ENCODE data around the gene MGME1.
A peak's percentile ranks its signal among the peaks of the same experiment; 100 is the strongest.

The MGME1 gene

DNA sequence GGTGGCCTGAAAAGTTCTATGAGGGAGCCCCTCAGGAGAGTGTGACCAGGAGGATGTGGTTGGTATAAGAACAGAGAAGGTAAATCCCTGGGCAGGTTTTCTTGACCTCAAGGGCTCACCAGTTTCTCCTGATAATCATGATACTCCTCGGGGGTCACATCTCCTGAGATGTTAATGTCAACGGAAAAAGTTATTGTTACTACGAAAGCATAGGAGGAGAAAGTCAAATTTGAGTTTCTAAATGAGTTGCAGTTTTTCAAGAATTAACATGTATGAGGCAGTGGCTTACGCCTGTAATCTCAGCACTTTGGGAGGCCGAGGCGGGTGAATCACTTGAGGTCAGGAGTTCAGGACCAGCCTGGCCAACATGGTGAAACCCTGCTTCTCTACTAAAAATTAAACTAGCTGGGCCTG lies 23.4 kb downstream of the MGME1 start:
- peak in 1 of 2 donors; percentile 43 for DNase-seq (ENCODE audit: low read depth in 2 of 2)

DNA sequence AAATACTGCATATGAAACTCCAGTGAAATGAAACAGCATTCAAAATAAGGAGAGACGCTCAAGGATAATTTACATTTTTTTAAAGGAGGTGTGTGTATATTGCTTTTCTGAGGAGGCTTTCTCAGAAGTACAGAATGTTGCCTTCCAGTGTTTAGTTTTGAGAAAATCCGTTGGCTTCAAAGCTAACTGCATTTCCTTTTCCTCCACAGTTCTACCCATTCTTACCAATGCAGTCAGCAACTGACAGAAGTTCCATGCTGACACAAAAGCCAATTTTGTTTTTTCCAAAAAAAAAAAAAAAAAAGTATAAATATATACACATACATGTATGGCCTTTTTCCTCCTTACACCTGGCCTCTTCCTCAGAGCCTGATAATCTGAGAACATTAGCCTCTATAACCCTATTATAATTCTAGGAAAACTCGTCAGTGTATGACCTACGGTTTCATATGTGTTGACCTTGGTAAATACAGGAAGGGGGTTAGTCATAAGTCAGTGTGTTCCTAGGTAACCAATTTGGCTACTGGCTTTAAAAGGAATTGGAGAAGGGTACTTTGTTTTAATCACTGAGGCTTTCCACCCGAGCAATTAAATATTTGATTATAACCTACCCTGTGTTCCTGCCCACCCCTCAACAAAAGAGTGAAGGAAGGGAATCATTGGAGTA lies 24.2 kb downstream of the MGME1 start:
- no peak for DNase-seq (ENCODE audit: low read depth in 2 of 2)

DNA sequence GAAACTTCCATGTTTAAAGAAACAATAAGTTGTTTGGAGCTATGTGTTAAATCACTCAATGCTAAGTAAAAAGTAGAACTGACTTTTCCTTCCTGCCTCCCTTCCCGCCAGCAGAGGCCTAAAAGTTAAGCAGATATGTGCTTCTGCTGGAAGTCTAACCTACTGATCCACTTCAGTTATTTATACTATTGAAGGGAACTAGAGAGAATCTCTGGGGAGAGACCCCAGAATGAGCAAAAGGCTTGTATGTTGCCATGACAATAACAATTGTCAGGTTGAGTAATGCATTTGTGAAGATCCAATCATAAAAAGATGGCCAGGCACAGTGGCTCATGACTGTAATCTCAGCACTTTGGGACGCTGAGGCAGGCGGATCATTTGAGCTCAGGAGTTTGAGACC lies 24.7 kb downstream of the MGME1 start:
- DNase-seq (ENCODE audit: low read depth in 2 of 2): no peak

DNA sequence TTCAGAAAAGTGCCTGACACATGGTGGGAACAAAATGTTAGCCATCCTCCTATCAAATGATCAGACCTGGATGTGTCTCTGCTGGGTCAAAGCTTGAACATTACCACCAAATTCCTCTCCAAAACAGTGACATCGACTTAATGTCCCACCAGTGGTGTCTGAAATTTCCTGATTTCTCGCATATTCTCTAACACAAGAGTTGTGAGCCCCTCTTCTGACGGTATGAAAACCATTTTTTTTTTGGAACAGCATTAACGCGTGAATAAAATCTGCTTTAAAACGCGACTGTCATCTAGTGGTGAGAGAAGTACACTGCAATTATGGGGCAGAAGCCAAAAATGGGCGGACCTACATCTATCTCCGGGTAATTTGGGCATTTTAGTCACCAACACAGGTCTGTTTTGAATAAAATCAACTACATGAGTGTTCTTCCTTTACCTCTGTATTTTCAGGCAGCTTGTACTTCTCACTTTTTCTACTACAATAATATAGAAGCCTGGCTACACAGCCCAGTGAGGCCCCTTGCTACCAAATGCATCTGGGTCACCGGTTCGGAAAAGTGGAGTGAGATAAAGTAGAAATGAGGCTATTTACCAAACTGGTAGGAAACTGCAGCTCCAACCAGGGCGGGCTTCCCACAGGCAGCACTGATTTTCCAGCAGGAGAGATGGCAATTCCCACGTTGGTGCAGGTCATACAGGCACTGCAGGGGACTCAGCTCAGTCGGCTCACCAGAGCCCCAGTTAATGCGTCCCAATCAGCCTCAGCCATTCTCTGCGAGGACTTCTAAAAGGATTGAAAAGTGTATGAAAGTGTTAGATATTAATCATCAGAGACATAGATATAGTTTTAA lies 27.4 kb downstream of the MGME1 start:
- no peak for DNase-seq (ENCODE audit: low read depth in 2 of 2)

DNA sequence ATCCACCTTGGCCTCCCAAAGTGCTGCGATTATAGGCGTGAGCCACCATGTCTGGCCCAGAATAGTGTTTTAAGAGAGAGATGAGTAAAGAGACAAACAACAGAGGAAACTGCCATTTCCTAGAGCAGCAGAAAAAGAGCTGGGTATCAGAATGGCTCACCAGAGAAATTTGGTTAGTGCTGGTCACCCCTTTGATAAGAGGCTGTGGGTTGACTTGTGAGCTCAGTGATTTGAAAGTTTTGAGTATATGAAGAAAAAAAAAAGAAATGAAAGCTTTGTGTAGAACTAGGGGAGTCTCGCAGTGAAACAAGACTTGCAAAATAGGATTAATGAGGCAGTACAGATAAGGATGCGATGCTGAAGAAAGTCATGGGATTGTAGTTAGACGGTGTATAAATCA lies 29.6 kb downstream of the MGME1 start:
- no peak for DNase-seq (ENCODE audit: low read depth in 2 of 2)

DNA sequence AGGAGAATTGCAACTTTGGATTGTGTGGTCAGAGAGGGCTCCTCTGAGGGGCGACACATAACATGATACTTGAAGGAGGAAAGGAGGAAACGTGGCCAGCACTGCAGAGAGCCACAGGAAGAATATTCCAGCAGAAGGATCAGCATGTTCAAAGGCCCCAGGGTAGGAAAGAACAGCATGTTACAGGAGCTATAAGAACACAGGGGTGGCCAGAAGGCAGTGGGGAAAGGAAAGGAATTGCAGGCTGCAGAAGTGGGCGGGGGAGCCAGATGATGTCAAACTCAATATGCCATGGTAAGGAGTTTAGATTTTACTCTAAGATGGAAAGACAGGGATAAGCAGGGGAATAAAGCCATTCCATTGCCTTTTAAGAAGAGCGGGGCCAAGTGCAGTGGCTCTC lies 30.7 kb downstream of the MGME1 start:
- no peak for DNase-seq (ENCODE audit: low read depth in 2 of 2)

DNA sequence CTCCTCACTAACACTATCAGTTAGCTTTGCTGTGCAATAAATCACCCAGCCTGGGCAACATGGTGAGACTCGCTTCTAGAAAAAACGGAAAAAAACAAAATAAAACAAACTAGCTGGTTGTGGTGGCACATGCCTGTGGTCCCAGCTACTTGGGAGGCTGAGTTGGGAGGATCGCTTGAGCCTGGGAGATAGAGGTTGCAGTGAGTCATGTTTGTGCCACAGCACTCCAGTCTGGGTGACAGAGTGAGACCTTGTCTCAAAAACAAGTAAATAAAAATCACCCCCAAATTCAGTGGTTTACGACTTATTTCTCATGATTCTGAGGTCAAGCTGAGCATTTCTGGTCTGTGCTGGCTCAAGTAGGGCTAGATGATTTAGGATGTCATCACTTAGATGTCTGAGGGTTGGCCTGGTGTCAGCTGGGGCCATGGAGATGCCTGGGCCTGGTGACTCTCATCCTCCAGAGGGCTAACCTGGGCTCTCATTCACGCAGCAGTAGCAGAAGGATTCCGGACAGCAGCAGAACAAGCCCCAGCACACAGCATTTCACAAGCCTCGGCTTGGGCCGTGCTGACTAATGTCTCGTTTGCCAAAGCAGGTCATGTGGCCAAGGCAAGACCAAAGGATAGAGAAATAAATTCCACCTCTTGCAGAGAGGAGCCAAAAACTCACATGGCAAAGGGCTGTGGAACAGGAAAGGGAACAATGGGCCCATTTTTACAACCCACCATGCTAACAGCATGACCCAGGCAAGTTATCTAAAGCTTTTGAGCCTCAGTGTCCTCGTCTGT lies 32.5 kb downstream of the MGME1 start:
- DNase-seq (ENCODE audit: low read depth in 2 of 2): no peak

DNA sequence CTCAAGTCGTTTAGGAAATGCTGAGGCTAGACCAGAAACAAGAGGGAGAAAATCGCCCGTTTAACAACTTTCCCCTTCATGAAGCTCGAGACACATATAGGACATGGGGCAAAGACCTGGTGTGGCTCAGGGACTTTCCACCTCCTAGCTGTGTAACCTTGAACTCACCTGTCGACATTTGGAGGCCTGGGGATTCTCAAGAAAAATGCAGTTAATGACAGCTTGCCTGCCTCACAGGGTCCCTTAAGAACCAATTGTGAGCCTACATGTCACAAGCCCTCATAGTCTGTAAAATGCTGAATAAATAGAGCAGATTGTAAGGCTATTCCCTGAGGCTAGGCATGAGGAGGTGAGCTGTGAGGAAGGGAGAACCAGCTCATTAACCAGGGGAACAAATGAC lies 35.1 kb downstream of the MGME1 start:
- DNase-seq (ENCODE audit: low read depth in 2 of 2): no peak

DNA sequence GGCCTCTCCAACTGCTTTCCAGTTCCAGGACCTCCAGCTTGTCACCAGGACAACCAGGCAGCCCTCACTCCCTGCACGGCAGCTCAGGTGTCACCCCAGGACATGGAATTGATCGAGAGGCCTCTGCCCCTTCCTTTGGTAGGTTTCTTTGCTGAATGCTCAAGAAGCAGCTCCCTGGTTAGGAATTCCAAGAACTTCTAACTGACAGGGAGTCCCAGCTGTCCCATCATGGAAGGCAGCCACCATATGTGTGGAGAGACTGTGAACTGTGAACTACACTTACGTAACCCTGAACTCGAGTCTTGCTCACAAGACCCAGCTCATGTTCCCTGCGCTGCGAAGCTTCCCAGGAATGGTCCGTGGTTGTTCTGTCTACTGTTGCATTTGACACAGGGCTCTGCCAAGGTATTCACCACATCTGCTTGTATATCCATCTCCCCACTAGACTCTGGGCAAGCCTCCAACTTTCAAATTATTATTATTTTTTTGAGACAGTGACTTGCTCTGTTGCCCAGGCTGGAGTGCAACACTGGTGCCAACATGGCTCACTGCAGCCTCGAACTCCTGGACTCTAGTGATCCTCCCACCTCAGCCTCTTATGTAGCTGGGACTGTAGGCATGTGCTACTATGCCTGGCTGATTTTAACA lies 35.7 kb downstream of the MGME1 start:
- no peak for DNase-seq (ENCODE audit: low read depth in 2 of 2)

DNA sequence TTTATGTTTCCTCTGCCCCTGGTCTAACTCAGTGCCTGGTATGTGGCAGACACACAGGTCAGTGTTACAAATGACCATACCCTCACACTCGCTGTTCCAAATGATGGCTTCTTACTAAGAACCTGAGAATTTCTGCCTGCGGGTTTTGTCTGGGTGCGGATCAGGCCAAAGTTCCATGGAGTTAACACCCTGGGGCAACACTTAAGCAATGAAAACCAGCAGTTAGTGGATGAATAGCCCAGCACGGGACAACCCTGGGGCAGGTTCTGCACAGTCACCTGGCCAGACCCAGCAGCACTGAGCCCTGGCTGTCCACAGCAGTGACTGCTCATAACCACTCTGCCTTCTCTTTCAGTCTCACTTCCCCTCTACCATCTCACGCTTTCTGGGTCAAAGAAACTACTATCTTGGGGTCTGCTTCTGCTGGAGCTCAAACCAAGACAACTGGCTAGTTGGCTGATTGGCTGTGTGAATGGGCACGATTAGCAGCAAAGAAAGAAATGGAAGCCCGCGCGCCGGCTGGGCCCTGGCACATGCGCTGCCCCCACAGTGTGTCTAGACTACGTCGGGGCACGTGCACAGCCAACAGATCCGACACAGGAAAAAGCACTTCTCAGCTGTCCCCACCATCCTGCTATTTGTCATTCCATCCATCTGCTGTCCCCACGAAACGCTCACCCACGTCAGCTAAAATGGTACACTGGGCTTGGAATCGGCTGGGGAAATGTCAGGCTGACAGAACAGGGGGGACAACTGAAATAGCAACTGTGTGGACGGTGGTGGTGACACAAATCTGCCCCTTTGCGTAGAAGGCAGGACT lies 36.6 kb downstream of the MGME1 start:
- DNase-seq (ENCODE audit: low read depth in 2 of 2): no peak

DNA sequence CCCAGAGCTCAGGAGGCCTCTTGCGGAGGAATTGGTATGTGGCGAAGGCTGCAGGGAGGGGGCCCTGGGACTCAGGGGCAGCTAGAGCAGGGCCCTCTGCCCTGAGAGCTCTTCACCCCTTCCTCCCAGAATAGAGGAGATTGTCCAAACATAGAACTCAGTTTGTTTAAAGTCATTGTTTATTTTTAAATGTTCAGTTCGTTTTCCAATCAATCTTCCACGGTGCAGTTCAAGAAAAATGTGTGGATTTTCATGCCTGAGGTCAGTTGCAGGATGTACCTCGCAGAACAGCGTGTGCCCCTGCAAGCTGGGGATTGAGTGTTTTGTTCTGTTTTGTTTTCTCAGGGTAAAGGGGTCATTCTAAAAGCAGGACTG lies 37.2 kb downstream of the MGME1 start:
- DNase-seq (ENCODE audit: low read depth in 2 of 2): no peak

DNA sequence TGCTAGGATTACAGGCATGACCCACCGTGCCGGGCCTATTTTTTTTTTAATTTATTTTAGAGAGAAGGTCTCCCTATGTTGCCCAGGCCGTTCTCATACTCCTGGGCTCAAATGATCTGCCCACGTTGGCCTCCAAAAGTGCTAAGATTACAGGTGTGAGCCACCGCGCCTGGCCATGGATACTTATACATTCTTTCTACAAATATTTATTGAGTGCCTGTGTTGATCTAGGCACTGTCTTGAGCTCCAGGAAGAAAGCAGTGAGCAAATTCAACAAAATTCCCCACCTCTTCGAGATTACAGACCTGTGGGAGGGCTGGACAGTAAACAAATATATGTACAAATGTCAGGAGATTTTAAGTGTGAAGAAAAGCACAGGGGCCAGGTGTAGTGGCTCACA lies 37.9 kb downstream of the MGME1 start:
- DNase-seq (ENCODE audit: low read depth in 2 of 2): no peak

DNA sequence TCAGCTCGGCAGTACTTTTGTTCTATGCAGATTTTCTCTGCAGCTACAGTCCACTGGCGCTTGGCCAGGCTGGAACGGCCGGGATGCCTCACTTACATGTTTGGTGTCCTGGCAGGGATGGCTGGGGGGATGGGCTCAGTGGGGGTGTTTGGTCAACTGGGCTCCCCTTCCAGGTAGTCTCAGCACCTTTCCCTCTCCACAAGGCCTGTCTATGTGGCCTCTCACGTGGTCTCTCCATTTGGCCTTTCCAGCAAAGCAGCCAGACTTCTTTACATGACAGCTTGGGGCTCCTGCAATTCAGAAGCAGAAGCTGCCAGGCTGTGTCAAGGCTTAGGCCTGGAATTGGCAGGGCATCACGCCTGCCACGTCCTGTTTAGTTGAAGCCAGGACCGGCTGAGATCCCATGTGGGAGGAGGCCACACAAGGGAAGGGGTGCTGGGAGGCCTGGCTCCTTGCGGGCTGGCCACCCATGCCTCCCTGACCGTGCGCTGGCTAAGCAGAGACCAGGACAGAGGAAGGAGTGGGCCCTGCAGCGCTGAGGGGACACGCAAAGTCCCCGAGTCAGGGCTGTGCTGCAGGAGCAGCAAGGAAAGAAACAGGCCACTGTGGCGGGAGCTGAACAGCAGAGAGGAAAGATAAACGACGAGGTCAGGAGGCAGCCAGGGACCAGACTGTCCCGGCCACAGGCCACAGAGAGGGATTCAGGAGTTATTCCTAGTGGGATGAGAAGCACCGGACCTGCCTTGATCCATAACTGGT lies 38.9 kb downstream of the MGME1 start:
- no peak for DNase-seq (ENCODE audit: low read depth in 2 of 2)

DNA sequence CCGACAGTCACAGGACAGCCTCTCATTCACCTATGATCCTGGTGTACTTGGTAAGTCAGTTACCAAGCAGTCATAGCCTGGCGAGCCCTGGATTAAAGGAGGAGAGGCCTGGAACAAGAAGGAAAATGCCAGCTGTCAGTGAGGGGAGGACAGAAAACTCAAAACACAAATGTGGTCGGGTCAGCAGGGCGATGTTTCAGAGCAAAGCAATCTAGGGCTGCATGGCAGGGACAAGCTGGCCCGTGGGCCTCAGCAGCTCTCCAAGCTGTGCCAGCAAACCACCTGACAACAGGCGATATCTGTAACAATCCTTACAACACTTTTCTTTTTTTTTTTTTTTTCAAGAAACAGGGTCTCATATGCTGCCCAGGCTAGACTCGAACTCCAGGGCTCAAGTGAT lies 40.3 kb downstream of the MGME1 start:
- no peak for DNase-seq (ENCODE audit: low read depth in 2 of 2)

DNA sequence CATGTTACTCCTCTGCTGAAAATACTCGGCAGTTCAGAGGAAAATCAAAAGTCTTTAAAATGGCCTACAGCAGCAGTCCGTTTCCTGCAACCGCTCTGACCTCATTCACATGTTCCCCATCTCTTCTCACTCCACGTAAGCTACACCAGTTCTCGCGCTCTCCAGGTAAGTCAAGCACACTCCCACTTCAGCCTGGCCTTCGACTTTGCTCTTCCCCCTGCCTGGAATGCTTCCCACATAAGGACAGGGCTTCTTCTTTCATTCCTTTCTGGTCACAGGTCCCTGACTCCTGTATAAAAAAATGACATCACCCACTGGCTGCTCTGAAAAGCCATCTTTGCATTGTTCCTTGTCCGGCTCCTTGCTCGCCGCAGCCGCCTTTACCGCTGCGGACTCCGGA lies 42.7 kb downstream of the MGME1 start:
- DNase-seq (ENCODE audit: low read depth in 2 of 2): no peak

DNA sequence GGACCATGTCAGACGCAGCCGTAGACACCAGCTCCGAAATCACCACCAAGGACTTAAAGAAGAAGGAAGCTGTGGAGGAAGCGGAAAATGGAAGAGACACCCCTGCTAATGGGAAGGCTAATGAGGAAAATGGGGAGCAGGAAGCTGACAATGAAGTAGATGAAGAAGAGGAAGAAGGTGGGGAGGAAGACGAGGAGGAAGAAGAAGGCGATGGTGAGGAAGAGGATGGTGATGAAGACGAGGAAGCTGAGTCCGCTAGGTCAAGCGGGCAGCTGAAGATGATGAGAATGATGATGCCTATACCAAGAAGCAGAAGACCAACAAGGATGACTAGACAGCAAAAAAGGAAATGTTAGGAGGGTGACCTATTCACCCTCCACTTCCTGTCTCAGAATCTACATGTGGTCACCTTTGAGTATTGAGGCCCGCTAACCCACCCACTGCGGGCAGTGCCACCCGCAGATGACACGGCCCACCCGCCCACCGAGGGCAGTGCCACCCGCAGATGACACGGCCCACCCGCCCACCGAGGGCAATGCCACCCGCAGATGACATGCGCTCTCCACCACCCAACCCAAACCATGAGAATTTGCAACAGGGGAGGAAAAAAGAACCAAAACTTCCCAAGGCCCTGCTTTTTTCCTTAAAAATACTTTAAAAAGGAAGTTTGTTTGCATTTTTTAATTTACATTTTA lies 43.3 kb downstream of the MGME1 start:
- DNase-seq (ENCODE audit: low read depth in 2 of 2): no peak

DNA sequence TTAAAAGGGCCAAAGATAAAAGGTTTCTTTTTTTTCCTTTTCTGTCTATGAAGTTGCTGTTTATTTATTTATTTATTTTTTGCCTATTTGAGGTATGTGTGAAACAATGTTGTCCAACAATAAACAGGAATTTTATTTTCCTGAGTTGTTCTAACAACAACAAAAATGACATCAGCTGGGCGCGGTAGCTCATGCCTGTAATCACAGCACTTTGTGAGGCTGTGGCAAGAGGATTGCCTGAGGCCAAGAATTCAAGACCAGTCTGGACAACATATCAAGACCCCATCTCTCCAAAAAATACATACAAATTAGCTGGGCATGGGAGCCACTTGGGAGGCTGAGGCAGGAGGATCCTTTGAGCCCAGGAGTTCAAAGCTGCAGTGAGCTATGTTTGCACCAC lies 44.1 kb downstream of the MGME1 start:
- no peak for DNase-seq (ENCODE audit: low read depth in 2 of 2)

DNA sequence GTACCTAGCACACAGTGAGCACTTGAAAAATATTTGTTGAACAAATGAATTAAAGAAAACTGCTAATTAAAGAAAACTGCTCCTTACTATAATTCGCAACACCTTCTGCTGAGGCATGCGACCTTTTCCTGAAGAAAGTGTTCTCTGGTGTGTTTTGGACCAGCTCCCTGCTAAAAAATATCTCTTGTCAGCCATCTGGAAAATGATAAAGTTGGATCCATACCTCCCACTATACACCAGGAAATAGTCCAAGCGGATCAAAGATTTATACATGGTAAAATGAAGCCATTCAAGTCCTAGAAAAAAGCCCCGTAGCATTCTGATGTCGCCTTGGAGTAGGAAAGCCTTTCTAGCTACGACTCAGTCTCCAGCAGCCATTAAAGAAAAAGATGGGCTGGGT lies 45.6 kb downstream of the MGME1 start:
- no peak for DNase-seq (ENCODE audit: low read depth in 2 of 2)

DNA sequence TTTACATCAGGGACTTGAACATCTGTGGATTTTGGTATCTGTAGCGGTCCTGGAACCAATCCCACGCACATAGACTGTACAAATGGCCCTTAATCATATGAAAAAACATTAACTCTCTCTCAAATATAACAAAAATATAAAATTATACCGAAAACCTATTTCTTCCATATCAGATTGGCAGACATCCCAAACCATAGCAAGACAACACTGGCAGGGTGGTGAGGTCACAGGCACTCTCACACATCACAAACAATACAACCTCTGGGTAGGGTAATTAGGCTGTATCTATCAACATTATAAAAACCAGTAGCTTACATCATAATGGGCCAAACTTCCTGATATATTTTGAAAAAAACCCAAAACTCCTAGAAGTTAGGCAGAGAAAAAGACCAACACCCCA lies 48.0 kb downstream of the MGME1 start:
- DNase-seq (ENCODE audit: low read depth in 2 of 2): no peak

DNA sequence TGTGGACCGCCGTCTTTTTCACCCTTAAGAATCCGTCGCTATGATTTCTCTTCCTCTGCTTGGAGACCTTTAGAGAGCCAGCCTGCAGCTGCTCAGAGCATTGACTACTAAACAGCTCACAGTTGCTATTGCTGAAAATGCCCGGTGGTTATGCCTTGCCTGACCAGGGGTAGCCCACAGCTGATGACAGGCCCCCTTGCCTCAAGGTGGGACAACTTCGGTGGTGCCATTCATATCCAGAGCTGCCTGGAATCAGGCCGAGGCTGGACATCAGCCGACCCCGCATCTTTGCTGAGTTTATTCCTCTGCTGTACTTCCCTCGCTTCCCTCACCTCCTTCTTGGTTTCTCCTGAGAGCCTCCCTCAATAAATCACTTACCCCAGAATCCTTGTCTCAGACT lies 49.3 kb downstream of the MGME1 start:
- DNase-seq (ENCODE audit: low read depth in 2 of 2): no peak
